ENCODE measurements around the gene NACC2. TPM values are rescaled to one million over a fixed set of nuclear protein-coding genes. Genes with fewer than 3 reads are reported as not detected.

Gene NACC2
- total RNA-seq, 2 experiments from 2014 or later: 6.0 to 6.2 TPM

Other genes with a start within 250 kb of the NACC2 start
- gene CAMSAP1, start 187.7 kb downstream of the NACC2 start, total RNA-seq: 10 to 100 TPM; 20.2 to 27.0 TPM
- 10 to 100 TPM; 32.4 to 34.3 TPM for gene UBAC1, start 133.9 kb downstream of the NACC2 start, total RNA-seq
- 10 to 100 TPM; 24.4 to 25.9 TPM for gene TMEM250, start 23.6 kb upstream of the NACC2 start, total RNA-seq
- not detected for gene LHX3, start 109.8 kb upstream of the NACC2 start, total RNA-seq
- gene QSOX2, start 150.5 kb upstream of the NACC2 start, total RNA-seq: 10 to 100 TPM; 21.0 to 21.5 TPM
- under 1 TPM in 1 of 2 experiments, not detected in 1; 0.07 TPM for gene CCDC187, start 208.8 kb upstream of the NACC2 start, total RNA-seq
- 1 to 10 TPM; 8.8 to 10.0 TPM for gene GPSM1, start 232.2 kb upstream of the NACC2 start, total RNA-seq

All from activated CD8-positive, alpha-beta T cell treated with anti-CD3 and anti-CD28 coated beads for 36 hours (primary cell).